Measurements from ENCODE around the gene MAOA.

- TF ChIP-seq POLR2AphosphoS5 (IDR thresholded peaks at IDR 0.05) (no peak), POLR2A (IDR thresholded peaks at IDR 0.05; ENCODE audit: low read depth) (no peak), CTCF (IDR thresholded peaks at IDR 0.05) (no peak)
Observed at GRCh38 chrX:43627147-43627546, 29.0 kb upstream of the MAOA start.

Measured in esophagus muscularis mucosa (tissue), 3 donors.